Stimulated activated naive CD4-positive, alpha-beta T cell treated with Interleukin-2 at 50 U/mL for 16 hours (primary cell): Measurements from ENCODE around the gene PATJ.
"Not testable (repeated sequence)": the region's sequence is repeated elsewhere in the genome, so short reads cannot be mapped to it uniquely, and the experiment has no call there.

ENCODE experiments used
- DNase-seq: peaks from one replicate; lab custom pipeline; 2025; lab: John Stamatoyannopoulos, UW

Gene PATJ

DNA sequence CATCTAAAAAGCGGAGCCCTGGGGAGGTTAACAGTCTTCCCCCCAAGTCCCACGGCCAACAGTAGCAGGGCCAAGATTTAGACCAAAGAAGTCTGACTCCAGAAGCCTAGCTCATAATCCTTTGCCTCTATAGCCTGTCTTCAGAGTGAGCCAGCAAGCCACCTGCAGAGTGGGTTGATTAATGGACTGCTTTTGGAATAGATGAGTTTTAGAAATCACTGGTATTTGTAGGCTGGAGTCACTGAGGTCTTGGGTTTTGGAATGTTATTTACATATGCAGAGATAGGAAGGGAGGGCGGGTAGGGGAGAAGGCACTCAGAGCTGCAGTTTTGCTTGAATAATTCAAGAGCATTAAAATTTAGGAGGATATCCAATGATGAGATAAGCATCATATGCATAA, 361.6 kb downstream of the PATJ start:
- DNase-seq: no peak

DNA sequence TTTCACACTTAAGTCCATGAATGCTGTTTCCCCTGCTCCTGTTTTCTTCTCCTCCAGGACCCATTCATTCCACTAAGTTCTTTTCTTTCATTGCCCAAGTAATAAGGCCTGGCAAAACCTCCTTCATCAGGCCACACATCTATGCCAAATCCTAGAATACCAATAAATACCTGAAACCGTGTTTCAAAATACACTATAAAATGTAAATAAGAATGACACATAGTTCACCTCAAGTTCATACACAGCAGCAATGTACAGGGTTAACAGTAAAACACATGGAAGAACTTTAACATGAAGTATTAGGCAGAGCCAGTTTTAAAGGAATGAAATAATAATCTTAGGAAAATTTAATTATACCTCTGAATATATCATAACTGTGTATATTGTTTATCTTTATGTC, 365.6 kb downstream of the PATJ start:
- no peak for DNase-seq

DNA sequence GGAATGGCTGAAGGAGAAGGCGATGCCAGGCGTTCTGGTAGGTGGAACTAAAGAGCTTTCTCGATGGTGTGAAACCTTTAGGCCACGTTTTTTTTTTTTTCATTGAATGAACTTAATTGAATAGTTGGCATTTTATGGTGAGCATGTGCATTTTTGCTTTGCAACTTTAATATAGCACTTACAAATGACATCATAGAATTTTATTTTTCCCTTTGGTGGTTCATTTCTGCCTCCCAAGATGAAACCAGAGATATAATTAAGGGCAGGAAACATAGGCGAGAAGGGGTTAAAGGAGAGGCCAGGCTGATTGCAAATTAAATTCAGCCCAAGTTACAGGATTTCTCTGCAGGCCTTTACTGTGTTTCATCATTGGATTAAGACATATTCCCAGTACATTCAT, 366.8 kb downstream of the PATJ start:
- no peak for DNase-seq

DNA sequence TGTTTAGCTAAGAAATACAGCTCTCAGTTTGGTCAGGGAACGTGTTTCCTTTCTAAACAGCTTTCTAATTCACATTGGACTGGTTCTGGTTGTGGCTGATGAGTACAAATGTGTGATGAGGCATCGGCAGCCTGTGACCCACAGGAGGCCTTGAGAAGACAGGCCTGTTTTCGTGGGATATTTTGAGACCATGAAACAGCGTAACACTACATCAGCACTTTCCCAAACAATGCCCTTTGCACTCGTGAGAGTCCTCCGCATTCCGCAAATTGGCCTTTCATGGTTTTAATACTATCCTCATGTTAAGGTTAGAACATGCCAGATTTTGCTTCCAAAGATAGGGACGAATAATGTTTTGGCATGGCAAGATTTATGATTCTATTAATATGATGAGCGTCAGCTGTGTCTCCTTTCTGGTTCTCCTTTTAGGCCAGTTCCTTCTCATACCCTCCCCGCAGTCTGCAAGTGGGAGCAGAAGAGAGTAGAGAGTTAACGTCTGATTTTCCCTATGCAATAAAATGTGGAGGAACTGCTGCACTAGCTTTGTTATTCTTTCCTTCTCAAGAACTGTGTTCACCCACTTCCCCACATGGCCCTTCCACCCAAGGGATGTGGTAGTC, 368.0 kb downstream of the PATJ start:
- no peak for DNase-seq

GRCh38 chr1:62111084-62111483, 368.8 kb downstream of the PATJ start:
- DNase-seq: no peak

DNA sequence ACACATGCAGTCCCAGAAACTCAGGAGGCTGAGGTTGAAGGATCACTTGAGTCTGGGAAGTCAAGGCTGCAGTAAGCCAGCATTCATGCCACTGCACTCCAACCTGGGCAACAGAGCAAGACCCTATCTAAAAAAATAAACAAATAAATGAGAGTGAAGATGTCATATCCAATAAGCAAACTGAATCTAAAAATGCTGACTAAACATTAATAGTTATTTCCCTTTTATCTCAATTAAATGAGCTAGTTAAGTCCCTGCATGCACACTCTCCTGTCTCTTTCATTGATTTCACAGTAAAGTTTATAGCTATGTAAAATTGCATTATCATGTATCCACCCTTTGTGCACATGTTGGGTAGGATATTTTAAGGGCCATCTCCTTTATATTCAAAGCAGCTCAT, 371.2 kb downstream of the PATJ start:
- no peak for DNase-seq

GRCh38 chr1:62117018-62117750, 374.9 kb downstream of the PATJ start:
- DNase-seq: no peak

DNA sequence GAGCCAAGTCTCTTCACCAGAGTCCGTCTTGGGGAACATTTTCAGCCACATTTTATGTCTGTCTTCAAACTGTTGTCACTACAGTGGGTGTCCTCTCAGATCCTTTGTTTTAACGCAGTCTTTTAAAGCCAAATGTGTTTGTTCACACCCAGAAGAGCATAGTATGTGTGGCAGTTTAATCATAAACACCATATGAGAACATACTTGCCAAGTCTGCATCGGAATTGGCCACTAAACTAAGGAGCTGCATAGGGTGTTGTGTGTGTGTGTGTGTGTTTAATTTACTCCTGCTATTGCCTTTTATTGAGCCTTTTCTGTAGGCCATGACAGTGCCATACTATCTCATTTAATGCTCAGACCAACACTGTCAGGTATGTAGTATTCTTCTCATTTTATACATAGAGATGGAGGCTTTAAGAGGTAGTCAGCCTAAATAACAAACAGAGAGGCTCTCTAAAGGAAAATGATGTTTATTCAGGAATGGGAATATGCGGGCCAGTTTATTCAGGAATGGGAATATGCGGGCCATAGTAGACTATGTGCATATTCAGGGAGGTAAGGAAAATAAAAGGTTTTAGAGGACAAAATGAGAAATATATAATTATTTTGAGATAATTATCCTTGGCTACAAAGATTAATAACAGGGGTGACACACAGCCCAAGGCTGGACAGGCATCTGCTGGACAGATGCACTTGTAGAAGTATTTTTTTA, 384.5 kb downstream of the PATJ start:
- no peak for DNase-seq

DNA sequence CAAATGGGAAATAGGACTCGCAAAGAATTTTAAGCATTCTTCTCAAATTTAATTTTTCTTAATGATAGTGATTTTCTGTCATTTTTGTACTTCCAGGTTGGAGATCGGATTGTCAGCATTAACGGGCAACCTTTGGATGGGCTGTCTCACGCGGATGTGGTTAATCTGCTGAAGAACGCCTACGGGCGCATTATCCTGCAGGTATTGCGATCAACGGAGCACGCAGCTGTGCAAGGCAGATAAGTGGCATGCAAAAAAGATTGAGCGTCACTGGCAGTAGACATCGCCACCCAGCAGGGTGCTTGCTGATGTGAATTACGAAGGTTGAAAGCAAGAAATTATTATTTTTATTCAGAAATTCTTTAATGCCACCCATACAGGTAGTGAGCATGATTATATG, 386.5 kb downstream of the PATJ start:
- DNase-seq: no peak

DNA sequence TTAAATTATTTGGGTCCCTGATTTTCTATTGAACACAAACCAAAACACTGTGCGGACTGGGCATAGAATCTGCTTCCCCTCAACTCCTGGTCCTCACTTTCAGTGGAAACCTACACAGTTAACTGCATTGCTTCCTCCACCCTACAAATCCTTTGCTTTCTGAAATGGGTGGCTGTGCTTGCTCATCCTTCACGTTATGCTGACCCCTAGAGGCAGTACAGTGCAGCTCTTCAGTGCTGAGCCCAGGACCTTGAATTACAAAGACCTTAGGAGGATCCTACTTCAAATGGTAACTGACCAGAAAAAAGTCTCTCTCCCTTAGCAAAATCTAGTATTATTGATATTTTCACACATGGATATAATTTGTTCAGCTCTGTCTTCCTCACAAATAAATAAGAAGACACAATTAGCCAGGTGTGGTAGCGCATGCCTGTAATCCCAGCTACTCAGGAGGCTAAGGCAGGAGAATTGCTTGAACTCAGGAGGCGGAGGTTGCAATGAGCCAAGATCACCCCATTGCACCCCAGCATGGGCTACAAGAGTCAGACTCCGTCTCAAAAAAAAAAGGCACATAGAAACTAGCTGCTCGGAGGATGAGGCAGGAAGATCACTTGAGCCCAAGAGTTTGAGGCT, 388.9 kb downstream of the PATJ start:
- peak; percentile 8 for DNase-seq

GRCh38 chr1:62138029-62138428, 395.7 kb downstream of the PATJ start:
- DNase-seq: no peak

GRCh38 chr1:62139410-62139809, 397.1 kb downstream of the PATJ start:
- DNase-seq: no peak

DNA sequence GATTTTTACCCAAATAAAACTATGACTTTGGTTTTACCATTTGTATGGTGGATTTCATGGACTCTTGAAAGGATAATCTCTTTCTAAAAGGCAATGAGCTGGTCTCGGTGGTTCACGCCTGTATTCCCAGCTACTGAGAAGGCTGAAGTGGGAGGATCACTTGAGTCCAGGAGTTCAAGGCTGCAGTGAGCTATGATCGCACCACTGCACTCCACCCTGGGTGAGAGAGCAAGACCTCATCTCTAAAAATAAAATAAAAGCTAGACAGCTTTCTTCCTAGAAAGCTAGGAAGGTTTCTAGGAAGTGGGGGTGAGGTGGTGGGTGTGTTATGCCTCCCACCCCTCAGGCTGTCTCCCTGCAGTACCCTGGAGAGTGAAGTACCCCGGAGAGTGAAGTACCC, 398.4 kb downstream of the PATJ start:
- DNase-seq: no peak

GRCh38 chr1:62142496-62142895, 400.2 kb downstream of the PATJ start:
- no peak for DNase-seq

DNA sequence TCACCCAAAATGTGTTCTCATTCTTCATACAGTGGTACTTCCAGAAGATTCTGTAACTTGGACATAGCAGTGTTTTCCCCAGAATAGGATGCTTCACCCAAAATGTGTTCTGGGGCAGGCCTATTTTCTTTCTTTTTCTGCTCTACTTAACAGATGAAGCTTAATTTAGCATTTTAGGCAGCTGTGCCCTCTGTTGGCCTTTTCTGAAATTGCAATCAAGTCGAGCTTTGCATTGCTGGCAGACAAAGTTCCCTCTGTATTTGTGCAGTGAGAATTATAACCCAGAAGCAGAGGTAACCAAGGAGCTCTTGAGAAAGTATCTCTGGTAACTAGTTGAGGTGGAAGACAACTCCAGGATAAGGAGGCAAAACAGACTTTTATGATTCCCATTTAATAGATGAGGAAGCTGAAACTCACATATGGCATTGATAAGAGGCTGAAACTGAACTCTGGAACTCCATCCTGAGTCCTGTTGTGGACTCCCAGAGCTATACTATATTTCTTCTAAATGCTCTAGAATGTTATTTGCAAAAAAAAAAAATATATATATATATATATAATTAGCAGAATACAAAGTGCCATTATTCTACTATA, 402.1 kb downstream of the PATJ start:
- DNase-seq: no peak

DNA sequence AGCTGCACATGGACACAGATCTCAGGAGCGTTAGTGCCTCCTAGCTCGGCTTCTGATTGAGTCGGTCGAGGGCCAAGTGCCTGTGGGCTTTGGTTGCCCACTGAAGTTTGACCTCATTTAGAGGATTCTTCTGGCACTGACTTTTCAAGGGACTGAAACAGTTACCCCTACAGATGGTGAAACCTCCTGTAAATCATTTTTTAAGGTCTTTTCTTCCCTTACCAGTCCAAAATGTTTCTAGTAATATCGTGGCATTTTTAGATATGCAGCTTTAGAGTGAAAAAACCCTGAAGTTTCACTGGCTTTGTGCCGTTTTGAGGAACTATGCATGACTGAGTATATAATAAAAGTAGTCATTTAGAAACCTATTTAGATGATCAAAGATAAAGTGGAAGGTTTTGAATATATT, 417.7 kb downstream of the PATJ start:
- no peak for DNase-seq

DNA sequence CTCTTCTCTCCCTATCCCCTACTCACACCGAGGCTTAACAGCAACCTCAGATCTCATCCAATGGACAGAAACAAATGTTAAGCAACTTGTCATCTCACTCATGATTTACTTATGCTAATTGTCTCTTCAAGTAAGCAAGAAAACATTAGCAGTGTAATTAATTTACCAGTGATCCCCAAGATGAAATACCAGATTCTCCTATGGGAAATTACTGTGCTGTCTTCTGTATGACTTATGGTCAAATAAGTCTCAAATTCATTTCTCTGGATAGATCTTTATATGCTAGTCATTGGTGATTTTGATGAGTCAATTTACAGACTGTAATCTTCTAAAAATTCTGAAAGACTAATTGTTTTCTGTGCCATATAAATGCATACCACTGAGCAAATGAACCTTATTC, 419.4 kb downstream of the PATJ start:
- no peak for DNase-seq

GRCh38 chr1:62170380-62170779, 428.1 kb downstream of the PATJ start:
- not testable (repeated sequence) for DNase-seq

DNA sequence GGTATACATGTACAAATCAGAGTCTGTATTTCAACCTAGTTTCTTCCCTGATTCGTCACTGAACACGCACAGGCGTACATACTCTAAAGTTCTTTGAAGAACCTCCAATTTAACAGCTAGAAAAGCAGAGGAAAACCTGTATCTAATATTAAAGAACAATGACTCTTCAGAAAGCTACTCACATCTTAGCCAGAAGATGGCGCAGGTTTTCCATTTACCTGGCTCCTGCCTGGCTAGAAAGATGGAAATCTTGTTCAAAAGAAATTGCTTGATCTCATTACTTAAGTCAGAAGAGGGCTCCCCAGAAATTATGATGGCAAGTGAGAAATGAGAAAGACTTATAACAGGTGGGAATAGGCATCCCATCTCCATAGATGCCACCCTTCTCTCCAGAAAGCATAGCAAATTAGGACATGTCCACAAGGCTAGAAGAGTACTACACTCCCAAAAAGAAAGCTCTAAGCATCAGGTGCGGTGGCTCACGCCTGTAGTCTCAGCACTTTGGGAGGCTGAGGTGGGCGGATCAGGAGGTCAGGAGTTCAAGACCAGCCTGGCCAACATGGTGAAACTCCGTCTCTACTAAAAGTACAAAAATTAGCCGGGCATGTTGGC, 433.4 kb downstream of the PATJ start:
- no peak for DNase-seq

DNA sequence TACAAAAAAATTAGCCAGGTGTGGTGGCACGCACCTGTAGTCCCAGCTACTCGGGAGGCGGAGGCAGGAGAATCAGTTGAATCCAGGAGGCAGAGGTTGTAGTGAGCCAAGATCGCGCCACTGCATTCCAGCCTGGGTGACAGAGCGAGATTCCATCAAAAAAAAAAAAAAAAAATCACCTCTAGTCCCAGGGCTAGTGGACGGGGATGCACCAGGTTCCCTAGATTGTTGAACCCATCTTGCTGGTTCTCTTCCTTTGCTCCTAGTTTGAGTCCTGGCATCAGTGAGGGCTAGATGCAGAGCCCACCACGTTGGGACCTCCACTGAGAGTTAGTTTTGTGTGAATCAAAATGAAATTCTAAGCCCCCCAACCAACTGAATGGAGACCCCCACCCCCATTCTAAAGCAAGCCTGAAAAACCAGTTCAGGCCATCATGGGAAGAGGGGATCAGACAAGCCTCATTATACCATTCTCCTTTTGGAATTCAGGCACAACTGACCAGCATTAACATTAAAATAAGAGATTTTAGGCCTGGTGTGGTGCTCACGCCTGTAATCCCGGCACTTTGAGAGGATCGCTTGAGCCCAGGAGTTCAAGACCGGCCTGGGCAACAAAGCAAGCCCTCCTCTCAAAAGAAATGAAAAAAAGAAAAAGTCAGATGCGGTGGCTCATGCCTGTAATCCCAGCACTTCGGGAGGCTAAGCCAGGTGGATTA, 434.5 kb downstream of the PATJ start:
- no peak for DNase-seq

- DNase-seq: no peak
These were observed 435.3 kb downstream of the PATJ start for GRCh38 chr1:62177621-62178020.
